HG02870 (cell line): ENCODE data around the gene TARBP2.
"Not testable (repeated sequence)": the region's sequence is repeated elsewhere in the genome, so short reads cannot be mapped to it uniquely, and the experiment has no call there.

Experiments used
- ATAC-seq: cut with Tn5 transposase; IDR thresholded peaks from one replicate; pipeline ENCODE4 v1.9.1; 2021; ENCODE audit warnings: mild to moderate bottlenecking, moderate library complexity; ENCODE audit not compliant: unreplicated experiment

TARBP2 gene

GRCh38 chr12:53474077-53474476 is 27.0 kb upstream of the TARBP2 start:
- ATAC-seq: no peak

- no peak for ATAC-seq
Measured at GRCh38 chr12:53474819-53475218, 26.3 kb upstream of the TARBP2 start.

GRCh38 chr12:53476769-53477209 is 24.3 kb upstream of the TARBP2 start:
- no peak for ATAC-seq

GRCh38 chr12:53478865-53479264 is 22.2 kb upstream of the TARBP2 start:
- ATAC-seq: no peak

GRCh38 chr12:53479331-53479730 is 21.8 kb upstream of the TARBP2 start:
- no peak for ATAC-seq

- no peak for ATAC-seq
Measured at GRCh38 chr12:53480491-53481442, 20.3 kb upstream of the TARBP2 start.

- ATAC-seq: not testable (repeated sequence)
Measured at GRCh38 chr12:53481458-53481857, 19.6 kb upstream of the TARBP2 start.

GRCh38 chr12:53481939-53482586 is 19.0 kb upstream of the TARBP2 start:
- no peak for ATAC-seq

GRCh38 chr12:53482626-53483168 is 18.4 kb upstream of the TARBP2 start:
- no peak for ATAC-seq

- no peak for ATAC-seq
Measured at GRCh38 chr12:53483225-53483978, 17.7 kb upstream of the TARBP2 start.

- no peak for ATAC-seq
Measured at GRCh38 chr12:53483979-53484377, 17.1 kb upstream of the TARBP2 start.

GRCh38 chr12:53484686-53485575 is 16.2 kb upstream of the TARBP2 start:
- ATAC-seq: no peak

GRCh38 chr12:53485955-53486735 is 14.9 kb upstream of the TARBP2 start:
- no peak for ATAC-seq

GRCh38 chr12:53486736-53487487 is 14.2 kb upstream of the TARBP2 start:
- no peak for ATAC-seq

GRCh38 chr12:53489242-53489864 is 11.7 kb upstream of the TARBP2 start:
- ATAC-seq: no peak

GRCh38 chr12:53492188-53492587 is 8.9 kb upstream of the TARBP2 start:
- no peak for ATAC-seq

- peak; percentile 95 for ATAC-seq
Measured at GRCh38 chr12:53492830-53493609, 8.1 kb upstream of the TARBP2 start.
